ENCODE data around the gene ATP5F1C. TPM values are rescaled to one million over a fixed set of nuclear protein-coding genes. Genes with fewer than 3 reads are reported as not detected.

Gene ATP5F1C
- total RNA-seq, 1 donor from 2014 or later = 216 TPM

DNA sequence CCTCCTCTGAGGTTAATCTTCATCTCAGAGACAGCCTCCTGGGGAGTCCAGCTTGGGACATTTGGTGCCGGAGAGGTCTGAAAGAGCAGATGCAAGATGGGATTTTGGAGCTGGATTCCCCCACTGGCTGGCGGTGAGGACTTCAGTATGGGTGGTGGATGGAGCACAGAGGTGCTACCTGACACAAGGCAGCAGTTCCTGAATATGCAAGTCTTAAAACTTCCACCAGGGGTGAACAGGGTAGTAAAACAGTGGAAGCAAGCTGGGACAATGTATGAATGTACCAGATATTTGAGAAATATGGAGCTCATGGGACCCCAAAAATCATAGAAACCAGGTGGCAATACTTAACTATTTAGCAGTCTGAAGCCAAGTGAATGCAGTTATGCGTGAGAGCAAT is 25.5 kb downstream of the ATP5F1C start:
- TF ChIP-seq, protein P1, sequence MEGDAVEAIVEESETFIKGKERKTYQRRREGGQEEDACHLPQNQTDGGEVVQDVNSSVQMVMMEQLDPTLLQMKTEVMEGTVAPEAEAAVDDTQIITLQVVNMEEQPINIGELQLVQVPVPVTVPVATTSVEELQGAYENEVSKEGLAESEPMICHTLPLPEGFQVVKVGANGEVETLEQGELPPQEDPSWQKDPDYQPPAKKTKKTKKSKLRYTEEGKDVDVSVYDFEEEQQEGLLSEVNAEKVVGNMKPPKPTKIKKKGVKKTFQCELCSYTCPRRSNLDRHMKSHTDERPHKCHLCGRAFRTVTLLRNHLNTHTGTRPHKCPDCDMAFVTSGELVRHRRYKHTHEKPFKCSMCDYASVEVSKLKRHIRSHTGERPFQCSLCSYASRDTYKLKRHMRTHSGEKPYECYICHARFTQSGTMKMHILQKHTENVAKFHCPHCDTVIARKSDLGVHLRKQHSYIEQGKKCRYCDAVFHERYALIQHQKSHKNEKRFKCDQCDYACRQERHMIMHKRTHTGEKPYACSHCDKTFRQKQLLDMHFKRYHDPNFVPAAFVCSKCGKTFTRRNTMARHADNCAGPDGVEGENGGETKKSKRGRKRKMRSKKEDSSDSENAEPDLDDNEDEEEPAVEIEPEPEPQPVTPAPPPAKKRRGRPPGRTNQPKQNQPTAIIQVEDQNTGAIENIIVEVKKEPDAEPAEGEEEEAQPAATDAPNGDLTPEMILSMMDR (IDR thresholded peaks at IDR 0.05; ENCODE audit: unreplicated experiment) = no peak
- peaks cover 10% of the 10 kb centered on the region for H3K27me3 Mint-ChIP-seq (ENCODE audit: unreplicated experiment)
- H3K36me3 Mint-ChIP-seq (ENCODE audit: low read depth, unreplicated experiment) = peaks cover 8% of the 10 kb centered on the region
- no peaks in the 10 kb centered on the region for H3K9me3 Mint-ChIP-seq (ENCODE audit: unreplicated experiment)
- H3K27ac Mint-ChIP-seq (ENCODE audit: unreplicated experiment) = no peak overlapping the region
- H3K4me1 Mint-ChIP-seq (ENCODE audit: unreplicated experiment) = peaks cover 12% of the 10 kb centered on the region
- no peak for DNase-seq (ENCODE audit: low spot score)
- H3K4me3 Mint-ChIP-seq (ENCODE audit: unreplicated experiment) = no peak overlapping the region

GRCh38 chr10:7817576-7817975 is 29.6 kb downstream of the ATP5F1C start:
- Mint-ChIP-seq H3K27ac (ENCODE audit: unreplicated experiment) (peak overlapping the region; percentile 74), H3K27me3 (ENCODE audit: unreplicated experiment) (peaks cover 7% of the 10 kb centered on the region), H3K4me3 (ENCODE audit: unreplicated experiment) (peak overlapping the region; percentile 98), H3K9me3 (ENCODE audit: unreplicated experiment) (no peaks in the 10 kb centered on the region), H3K36me3 (ENCODE audit: low read depth, unreplicated experiment) (peaks cover 8% of the 10 kb centered on the region), H3K4me1 (ENCODE audit: unreplicated experiment) (peaks cover 18% of the 10 kb centered on the region)
- TF ChIP-seq, protein P1 (IDR thresholded peaks at IDR 0.05; ENCODE audit: unreplicated experiment) = no peak
- no peak for DNase-seq (ENCODE audit: low spot score)

- Mint-ChIP-seq H3K36me3 (ENCODE audit: low read depth, unreplicated experiment) (peaks cover 8% of the 10 kb centered on the region), H3K4me3 (ENCODE audit: unreplicated experiment) (peak overlapping the region; percentile 98), H3K27me3 (ENCODE audit: unreplicated experiment) (peaks cover 7% of the 10 kb centered on the region), H3K4me1 (ENCODE audit: unreplicated experiment) (peaks cover 18% of the 10 kb centered on the region), H3K9me3 (ENCODE audit: unreplicated experiment) (no peaks in the 10 kb centered on the region), H3K27ac (ENCODE audit: unreplicated experiment) (peak overlapping the region; percentile 74)
- TF ChIP-seq, protein P1 (IDR thresholded peaks at IDR 0.05; ENCODE audit: unreplicated experiment) = no peak
- no peak for DNase-seq (ENCODE audit: low spot score)
These were observed 30.0 kb downstream of the ATP5F1C start for GRCh38 chr10:7817984-7818294.

GRCh38 chr10:7818295-7819120 is 30.5 kb downstream of the ATP5F1C start, which contains the start of gene TAF3:
Gene TAF3, plus strand, starts transcription at chr10:7818505. Its CDS starts 205 bp downstream, at chr10:7818710.
- TF ChIP-seq, protein P1 (IDR thresholded peaks at IDR 0.05; ENCODE audit: unreplicated experiment) = no peak
- peaks cover 7% of the 10 kb centered on the region for H3K27me3 Mint-ChIP-seq (ENCODE audit: unreplicated experiment)
- peaks cover 18% of the 10 kb centered on the region for H3K4me1 Mint-ChIP-seq (ENCODE audit: unreplicated experiment)
- H3K36me3 Mint-ChIP-seq (ENCODE audit: low read depth, unreplicated experiment) = peaks cover 8% of the 10 kb centered on the region
- H3K27ac Mint-ChIP-seq (ENCODE audit: unreplicated experiment) = peak within 1 kb of the TSS; percentile 76
- DNase-seq (ENCODE audit: low spot score) = peak; percentile 91
- H3K4me3 Mint-ChIP-seq (ENCODE audit: unreplicated experiment) = peak within 1 kb of the TSS; percentile 98
- no peaks in the 10 kb centered on the region for H3K9me3 Mint-ChIP-seq (ENCODE audit: unreplicated experiment)

DNA sequence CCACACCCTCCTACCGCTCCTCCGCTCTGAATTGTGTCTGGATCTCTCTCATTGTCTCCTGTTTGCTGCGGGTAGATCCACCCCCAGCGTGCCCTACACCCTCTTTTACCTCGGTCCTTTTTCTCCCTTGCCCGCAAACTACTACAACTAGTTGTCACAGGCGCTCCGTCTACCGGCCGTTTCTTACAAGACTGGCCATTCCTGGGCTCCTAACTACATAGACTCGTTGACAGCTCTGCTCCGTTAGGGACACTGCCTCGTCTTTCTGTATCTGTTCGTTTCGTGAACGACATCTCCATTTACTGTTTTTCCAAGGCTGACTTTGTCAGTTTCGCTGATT is 31.1 kb downstream of the ATP5F1C start:
- TF ChIP-seq, protein P1 (IDR thresholded peaks at IDR 0.05; ENCODE audit: unreplicated experiment) = no peak
- Mint-ChIP-seq H3K4me3 (ENCODE audit: unreplicated experiment) (peak overlapping the region; percentile 98), H3K27ac (ENCODE audit: unreplicated experiment) (peak overlapping the region; percentile 76), H3K36me3 (ENCODE audit: low read depth, unreplicated experiment) (peaks cover 8% of the 10 kb centered on the region), H3K27me3 (ENCODE audit: unreplicated experiment) (peaks cover 7% of the 10 kb centered on the region), H3K4me1 (ENCODE audit: unreplicated experiment) (peaks cover 21% of the 10 kb centered on the region), H3K9me3 (ENCODE audit: unreplicated experiment) (no peaks in the 10 kb centered on the region)
- DNase-seq (ENCODE audit: low spot score) = peak; percentile 30
